EH (cell line): ENCODE results near the gene SLC12A8.
A peak's percentile ranks its signal among the peaks of the same experiment; 100 is the strongest.

Experiments
- DNase-seq: peaks from one replicate; pipeline ENCODE4 v3.0.0-alpha.2; 2015; ENCODE audit warnings: low read depth

Gene SLC12A8

DNA sequence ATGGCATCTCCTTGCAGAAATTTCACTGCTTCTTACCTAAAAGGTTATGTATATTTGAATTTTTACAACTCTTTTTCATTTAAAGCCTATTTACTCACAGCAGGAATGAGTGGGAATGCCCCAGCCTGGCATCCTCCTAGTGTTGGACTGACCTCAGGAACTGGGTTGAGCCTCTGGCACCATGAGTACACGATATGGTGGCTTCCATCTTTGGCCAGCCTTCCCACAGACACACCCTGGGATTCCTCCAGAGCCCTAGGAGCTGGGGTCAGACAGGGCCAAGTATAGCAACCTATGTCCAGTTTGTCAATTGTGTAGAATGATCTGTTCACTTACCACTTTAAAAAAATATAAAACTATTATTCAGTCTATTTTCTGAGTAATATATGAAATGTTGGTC lies 99.6 kb downstream of the SLC12A8 start:
- no peak for DNase-seq

DNA sequence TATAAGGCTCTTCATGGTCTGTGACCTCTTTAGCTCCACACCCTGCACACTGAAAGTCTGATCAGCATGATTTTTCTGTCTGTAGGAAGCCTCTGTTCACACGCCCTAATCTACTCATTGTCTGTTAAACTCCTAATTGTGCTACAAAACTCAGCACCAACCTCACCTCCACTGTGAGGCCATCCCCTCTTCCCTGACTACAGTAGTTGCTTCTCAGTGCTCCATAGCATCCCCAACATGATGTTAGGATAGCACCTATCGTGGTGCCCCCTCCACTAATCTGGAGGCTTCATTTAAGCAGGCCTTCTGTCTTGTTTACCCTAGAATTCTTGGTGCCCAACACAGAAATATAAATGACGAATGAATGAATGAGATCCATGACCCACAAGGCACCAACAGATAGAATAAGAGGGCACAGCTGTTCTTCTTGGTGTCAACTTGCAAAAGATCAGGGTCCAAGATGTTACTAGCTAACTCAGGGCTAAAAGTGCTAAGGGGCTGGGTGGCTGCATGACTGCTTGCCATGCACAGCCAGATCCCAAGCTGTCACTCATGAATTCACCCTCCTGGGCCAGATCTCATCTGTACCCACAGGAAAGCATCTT lies 101.6 kb downstream of the SLC12A8 start:
- no peak for DNase-seq

DNA sequence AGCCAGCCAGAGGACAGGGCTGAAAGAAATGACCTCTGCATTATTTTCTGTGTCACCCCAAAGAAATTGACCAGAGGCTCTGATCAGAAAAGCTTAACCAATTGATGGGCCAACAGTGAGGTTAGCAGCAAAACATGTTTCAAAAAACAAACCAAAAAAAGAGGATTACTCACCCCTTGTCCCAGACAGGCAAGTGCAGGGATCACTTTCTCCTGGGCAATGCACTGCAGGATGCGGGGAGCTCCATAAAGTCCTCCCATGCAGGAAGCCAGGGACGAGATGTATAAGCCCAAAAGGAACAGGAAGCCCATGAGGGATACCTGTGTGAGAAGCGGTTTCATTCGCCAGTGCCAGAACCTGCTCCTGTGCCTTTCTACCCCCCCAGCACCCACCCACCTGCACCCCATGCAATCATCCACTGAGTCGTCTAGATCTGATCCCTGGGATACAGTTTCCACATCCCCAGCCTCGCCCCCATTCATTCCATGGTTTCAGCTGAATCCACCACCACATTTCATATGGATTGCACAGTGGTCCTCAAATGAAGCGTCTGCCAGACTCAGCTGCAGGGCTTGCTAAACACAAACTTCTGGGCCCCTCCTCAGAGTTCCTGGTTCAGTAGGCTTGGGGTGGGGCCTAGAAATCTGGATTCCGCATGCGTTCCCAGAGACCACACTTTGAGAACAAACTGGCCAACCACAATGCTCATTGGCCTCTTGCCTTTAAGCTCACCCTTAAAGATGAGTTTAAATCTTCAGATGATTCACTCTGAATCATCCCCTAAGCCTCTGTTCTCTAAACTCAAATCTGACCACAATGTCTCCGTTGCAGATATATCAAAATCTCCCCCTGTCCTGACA lies 102.3 kb downstream of the SLC12A8 start:
- DNase-seq, result peak; percentile 98

DNA sequence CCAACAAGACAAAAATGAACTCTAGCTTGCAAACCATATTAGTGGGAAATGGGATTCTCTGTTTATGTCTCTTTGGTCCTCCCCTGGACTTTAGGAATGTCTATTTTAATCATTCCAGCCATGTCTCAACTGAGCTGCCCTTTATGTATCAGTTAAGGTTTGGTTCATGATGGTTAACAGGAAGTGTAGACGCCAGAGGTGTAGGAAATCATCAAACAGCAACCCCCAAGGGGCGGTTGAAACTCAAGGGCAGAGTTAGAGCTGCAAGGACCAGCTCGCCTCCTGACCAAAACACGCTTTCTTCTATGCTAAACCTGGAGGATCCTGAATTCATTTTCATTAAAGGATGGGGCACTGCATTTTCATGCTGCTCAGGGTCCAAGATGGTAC lies 103.0 kb downstream of the SLC12A8 start:
- peak; percentile 36 for DNase-seq

DNA sequence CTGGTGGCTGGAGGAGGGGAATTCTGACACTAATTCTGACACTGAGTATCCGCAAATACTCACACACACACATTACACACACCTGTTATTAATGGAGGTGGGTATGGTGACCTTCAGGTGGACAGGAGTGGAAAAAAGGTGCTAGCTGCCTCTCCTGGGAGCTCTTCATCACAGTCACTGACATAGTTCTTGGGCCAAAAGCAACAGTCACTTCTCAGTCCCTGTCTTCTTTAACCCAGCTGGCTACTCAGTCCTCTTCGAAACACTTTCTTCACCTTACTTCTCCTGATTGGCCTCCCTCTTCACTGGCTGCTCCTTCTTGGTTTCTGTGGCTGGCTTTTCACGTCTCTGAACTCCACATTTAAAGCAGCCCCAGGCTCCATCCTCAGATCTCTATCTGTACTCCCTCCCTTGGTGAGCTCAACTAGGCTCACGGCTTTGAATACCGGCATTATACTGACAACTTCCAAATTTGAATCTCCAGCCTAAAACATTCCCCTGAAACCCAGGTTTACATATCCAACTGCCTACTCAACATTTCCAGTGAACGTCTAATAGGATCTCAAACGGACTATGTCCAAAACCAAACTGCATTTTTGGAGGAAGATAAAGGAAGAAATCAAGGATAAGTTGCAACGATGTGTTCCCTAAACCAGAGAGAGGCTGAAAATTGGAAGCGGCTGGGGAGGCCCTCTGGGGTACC lies 103.6 kb downstream of the SLC12A8 start:
- DNase-seq, result peak; percentile 79

DNA sequence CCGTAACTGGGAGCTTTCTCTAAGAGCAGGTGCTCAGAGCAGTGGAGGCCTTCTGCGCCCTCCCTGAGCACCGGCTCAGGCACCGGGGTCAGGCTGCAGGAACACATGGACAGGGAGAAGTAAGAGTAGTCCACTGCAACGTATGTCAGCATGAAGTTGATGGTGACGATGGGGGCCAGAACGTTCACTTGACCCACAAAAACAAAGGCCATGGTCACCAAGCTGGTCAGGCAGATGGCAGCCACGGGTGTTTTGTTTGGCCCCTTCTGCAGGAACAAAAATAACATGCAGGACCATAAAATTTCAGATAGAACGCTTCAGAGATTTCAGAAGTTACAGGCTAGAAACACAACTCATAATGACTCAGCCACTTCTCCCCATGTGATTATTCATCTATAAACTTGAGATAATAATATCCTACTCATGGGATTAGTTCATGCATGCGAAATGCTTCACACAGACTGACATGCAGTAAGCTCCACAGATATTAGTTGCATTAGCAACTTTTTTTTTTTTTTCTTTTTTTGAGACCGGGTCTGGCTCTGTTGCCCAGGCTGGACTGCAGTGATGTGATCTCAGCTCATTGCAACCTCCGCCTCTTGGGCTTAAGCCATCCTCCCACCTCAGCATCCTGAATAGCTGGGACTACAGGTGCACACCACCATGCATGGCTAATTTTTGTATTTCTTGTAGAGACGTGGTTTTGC lies 104.5 kb downstream of the SLC12A8 start:
- peak; percentile 93 for DNase-seq

DNA sequence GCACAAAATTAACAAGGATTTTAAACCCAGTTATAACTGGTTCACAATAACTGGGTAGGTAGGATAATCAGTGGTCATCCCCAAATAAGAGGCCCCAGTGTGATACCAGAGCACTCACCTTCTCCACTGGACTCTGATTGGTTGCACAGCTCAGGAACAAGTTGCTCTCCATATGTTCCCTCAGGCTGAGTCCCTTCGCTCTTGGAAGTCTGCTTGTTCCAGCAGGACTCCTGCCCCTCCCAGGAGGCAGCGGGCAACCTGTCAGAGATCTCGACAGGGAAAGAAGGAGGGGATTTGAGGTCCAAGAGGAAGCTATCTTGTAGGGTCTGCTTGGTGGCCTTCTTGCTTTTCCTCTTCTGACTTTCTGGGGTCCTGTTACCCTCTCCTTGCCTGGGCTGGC lies 105.2 kb downstream of the SLC12A8 start:
- no peak for DNase-seq

DNA sequence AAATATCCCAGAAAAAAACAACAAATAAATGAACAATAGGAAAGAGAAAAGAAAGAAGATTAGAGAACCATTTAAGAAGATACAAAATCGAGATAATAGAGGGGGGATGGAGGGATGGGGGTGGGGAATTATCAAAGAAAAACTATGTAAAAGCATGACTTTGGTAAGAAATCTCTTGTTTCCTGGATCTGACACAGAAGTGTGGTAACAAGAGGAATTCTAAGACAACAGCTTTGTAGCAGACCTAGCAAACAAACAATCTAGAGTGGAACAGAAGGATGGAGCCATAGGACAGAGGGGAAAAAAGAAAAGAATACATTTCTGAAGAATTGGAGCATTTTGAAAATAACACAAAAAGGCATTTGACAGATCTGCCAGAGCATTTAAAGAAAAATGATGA lies 107.4 kb downstream of the SLC12A8 start:
- DNase-seq, result no peak

DNA sequence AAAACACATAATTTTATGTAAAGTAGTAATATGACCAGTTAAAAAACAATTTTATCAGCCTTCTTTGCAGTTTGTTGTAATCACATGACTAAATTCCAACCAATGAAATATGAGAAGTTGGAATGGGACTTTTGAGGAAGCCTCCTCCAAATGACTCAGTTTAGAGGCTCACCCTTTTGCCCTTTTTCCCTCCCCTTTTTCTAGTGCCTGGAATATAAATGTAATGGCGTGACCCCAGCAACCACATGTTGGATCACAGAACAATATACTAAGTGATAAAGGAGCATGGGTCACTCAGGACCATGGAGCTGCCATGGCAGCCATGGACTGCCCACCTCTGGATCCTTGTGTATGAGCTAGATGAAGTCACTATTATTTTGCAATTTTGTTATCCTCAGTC lies 107.9 kb downstream of the SLC12A8 start:
- DNase-seq, result no peak

DNA sequence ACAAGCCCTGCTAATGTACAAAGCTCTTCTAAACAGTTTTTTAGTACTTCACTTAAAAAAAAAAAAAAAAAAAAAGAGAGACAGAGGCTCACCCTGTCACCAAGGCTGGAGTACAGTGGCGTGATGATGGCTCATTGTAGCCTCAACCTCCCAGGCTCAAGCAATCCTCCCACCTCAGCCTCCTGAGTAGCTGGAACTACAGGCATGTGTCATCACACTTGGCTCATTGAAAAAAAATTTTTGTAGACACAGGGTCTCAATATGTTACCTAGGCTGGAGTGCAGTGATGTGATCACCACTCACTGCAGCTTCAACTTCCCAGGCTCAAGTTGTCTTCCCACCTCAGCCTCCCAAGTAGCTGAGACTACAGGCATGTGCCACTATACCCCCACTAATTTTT lies 109.1 kb downstream of the SLC12A8 start:
- no peak for DNase-seq

DNA sequence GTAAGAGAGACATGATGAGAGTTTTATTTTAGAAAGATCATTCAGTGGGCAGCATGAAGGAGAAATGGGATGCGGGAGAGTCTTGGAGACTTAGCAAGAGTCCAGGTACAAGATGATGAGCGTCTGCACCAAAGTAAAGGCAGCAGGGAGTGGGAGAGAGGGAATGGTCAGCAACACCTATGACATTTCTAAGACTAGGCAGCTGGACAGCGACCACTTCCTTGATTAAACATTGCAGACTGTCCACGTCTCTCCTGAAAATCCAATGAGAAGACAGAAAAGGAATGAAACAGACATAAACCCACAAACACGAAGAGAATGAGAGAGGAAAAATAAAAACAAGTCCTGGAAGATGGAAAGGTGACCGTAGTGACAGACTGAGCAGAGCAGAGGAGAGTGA lies 110.1 kb downstream of the SLC12A8 start:
- no peak for DNase-seq

DNA sequence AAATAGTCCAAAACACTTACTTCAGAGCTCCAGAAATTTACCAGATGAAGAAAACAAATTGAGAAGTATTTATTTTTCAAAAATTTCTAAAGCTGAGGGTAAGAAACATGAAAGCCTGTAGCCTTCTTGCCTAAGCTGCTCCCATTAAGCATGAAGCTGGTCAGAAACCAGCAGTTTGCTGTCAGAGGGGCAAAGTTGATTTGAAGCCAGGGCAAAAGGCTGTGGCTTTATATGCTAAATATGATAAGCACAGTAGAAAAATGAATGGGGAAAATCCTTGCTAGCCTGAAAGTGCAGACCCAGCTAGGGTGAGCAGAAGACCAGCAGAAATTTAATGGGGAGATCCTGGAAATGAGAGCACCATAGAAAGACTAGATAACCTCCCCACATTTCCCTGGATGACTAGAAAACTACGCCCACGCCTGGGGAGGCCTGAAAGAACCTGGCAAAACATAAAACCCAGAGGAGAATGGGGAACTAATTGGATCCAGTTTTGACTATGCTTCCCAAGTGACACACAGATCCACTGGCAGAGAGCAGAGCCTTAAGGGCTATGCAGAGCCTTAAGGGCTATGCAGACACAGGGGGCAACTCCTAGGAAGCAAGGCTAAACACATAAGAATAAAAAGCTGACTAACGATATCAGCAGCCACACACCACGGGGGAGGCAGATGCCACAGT lies 113.8 kb downstream of the SLC12A8 start:
- DNase-seq, result peak; percentile 74

DNA sequence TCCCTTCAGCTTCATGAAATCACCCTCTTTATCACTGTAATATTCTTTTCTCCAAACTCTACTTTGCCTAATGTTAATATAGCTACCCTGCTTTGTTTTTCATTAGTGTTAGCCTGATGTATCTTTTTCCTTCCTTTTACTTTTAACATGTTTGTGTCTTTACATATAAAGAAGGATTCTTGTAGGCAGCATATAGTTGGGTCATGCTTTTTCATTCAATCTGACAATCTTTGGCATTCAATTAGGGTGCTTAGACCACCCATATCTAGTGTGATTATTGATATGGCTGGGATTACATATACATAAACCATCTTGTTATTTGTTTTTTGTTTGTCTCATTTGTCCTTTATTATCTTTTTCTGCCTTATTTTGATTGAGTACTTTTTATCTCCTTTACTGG lies 121.9 kb downstream of the SLC12A8 start:
- no peak for DNase-seq

DNA sequence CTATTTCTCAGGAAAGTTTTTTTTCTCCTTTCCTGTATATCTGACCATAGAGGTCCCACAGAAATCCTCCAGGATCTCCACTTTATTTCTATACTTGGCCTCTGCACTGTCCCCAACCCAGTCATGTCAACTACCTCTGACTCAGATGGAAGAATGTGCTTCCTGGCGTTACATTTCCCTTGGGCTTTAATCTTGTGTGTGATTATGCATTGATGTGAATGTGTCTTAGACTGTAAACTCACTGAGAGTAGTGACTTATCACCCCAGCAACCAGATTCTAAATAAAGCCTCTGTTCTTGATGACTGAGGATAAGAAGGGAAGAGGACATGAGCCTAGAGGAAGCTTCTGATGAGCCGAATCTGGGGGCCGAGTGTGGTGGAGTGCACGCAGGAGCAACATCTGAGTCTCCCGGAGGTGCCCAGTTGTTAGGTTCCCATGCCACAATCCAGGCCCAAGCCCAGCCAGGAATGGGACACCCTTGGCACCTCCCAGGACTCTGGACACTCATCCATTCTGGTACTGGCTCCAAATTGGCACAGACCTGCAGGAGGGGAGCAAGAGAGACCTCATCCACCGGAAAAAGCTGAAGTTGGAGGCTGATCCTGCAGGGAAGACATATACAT lies 124.7 kb downstream of the SLC12A8 start:
- peak; percentile 93 for DNase-seq

DNA sequence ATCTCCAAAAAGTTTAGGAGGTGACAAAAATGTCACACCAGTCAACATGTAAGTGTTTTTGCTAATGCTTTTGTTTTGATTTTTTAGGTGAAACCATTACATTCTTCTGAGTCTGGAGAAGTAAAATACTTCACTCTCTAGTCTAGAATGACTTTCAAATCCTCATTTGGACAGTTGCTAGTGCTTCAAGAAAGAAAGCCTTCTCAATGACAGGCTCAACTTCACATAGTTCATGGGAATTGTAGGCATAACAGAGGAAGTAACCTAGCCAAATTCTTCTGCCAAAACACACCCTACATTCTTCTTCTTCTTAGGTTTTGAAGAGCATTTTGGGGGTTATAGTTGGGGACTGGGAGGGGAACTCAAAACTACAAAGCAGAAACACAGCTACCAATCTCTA lies 127.4 kb downstream of the SLC12A8 start:
- no peak for DNase-seq

DNA sequence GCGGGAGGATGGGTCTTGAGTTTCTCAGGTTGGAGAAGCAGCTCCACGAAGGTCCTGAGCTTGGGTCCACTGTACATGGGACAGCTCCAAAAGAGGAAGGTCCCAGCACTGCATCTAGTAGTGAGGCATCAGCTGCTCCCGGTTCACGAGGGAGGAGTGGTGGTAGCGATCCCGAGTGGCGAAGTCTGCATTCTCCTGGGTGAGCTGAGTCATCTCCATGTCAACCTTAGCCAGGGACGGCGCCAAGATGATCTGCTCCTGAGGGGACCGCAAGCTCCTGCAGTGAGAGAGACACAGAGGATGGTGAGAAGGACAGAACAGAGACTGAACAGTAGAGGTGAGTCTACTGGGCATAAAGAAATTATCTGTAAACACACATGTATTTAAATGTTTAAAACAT lies 128.8 kb downstream of the SLC12A8 start:
- no peak for DNase-seq

DNA sequence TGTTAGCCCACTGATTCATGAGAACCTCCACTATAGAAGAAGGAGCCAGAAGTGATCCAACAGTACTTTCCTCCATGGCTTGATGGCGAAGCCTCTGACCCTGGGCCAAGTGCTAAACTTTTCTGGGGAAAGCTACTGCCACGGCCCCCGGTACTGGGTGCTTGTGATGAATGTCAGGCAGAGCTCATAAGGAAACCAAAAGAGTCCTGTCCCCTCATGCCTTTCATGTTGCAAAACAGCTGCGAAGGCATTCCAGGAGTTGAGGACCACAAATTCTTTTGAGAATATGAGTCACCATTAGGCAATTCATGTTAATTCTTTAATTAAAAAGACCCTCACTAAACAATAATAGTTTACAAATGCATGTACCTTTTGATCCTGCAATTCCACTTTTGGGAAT lies 130.2 kb downstream of the SLC12A8 start:
- DNase-seq, result peak; percentile 76

DNA sequence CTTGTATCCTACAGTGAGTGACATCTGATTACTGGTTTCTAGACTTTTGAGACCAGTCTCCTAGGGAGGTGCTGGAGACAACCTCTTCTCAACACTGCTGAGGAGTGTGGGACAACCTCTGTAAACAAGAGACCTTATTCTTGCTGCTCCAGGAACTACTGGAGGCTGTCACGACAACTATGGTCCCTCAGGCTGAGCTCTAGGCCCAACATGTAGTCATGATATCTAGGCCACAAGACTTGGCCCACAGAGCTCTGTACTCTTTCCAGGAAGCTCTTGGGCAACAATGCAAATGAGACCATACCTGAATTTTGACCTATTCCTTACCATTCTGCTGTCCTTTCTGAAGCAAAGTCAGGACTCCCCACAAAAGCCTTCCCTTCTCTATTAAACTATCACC lies 132.5 kb downstream of the SLC12A8 start:
- no peak for DNase-seq

DNA sequence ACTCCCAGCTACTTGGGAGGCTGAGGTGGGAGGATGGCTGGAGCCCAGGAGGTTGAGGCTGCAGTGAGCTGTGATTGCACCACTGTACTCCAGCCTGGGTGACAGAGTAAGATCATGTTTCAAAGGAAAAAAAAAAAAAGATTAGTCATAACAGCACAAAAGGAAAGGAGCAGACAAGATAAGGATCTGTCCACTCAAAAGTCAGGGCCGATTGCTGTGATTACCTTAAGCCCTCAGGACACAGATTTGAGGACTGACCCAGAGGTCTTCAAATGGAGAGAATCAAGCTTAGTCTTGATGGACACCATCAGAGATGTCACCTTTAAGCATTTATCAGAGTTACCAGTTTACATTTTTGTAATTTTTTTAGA lies 132.9 kb downstream of the SLC12A8 start:
- DNase-seq, result peak; percentile 69

DNA sequence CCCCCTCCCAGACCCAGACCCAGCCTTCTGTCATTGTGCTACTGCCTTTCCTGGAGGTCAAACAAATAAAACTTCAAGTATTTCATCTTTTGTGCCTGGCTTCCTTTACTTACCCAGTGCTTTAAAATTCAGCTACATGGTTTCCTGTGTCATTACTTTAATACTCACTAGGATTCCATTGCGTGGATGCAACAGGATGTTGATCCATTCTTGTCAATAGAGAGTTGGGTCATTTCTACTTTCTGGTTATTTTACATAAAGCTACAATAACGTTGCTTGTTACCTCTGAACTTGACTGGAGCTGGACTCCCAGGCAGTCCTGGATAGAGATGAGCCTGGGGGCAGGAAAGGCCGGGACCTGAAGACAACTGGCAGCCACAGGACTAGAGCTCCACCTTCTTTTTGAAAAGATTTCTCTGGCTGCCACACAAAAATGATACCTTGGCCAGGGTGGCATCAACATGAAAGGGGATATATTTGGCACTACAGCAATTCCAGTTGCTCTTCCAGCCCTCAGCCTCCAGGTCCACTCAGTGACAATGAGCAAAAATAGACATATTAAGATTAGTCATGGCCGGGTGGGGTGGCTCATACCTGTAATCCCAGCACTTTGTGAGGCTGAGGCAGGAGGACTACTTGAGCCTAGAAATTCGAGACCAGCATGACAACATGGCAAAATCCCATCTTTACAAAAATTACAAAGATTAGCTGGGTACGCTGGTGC lies 133.4 kb downstream of the SLC12A8 start:
- peak; percentile 56 for DNase-seq

DNA sequence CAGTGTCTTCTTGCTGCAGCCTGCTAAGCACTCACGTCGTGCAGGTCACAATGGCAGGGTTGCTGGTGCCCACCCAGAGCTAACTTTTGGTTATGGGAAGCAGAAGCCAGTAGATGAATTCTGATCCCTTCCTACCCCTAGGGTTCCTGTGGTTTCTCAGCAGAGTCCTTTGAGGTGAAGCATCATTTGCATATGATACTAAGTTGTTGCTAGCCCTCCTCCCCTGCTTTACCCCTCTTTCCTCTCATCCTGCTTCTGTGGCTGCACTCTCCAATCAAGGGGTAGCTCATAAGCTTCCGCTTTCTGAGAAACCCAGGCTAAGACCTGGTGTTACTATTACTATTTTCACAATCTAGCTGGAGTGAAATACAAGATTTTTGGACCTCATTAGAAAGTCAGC lies 134.7 kb downstream of the SLC12A8 start:
- no peak for DNase-seq
